ENCODE results near the gene ULBP2. TPM values are rescaled to one million over a fixed set of nuclear protein-coding genes. Genes with fewer than 3 reads are reported as not detected.
"Not testable (repeated sequence)": the region's sequence is repeated elsewhere in the genome, so short reads cannot be mapped to it uniquely, and the experiment has no call there.

Gene ULBP2
- total RNA-seq, 1 experiment from 2014 or later = 2.9 TPM

- H3F3A ChIP-seq (ENCODE audit: insufficient read depth, low read depth) = no peaks in the 10 kb centered on the region
- peak within 1 kb of the TSS; percentile 73 for H3K4me2 ChIP-seq
- H3K27ac ChIP-seq = peak within 1 kb of the TSS; percentile 80
- TF ChIP-seq CTCF (conservative IDR thresholded peaks at IDR 0.05) (no peak), EZH2 (IDR thresholded peaks at IDR 0.05; ENCODE audit: low read depth) (no peak)
- H3K36me3 ChIP-seq (ENCODE audit: low read depth) = no peaks in the 10 kb centered on the region
- no peaks in the 10 kb centered on the region for H3K9me2 ChIP-seq (ENCODE audit: insufficient read depth)
- H3K4me3 ChIP-seq = peak within 1 kb of the TSS; percentile 88
- intact Hi-C loops (cut with micrococcal nuclease; ENCODE audit: unreplicated experiment) = no loop called here
- BruUV-seq (replicated peaks) = no TSS peak
- peak; percentile 50 to 75 for DNase-seq
- peaks cover 11% of the 10 kb centered on the region for H3K4me1 ChIP-seq (replicated peaks; ENCODE audit: insufficient read depth)
- no peaks in the 10 kb centered on the region for H3K27me3 ChIP-seq (ENCODE audit: insufficient read depth, low read depth)
- H3K79me2 ChIP-seq (ENCODE audit: low read depth) = no peaks in the 10 kb centered on the region
- H3K9me3 ChIP-seq (ENCODE audit: insufficient read depth, low read depth) = no peaks in the 10 kb centered on the region
- ChIA-PET POLR2A (ENCODE audit: unreplicated experiment) (interaction anchor here (0.7 kb wide), 1 partner anchor 18 kb away, joined by 3 read pairs; no protein-coding TSS in a partner anchor), CTCF (no interaction called here)
- no peaks in the 10 kb centered on the region for H4K20me1 ChIP-seq (ENCODE audit: insufficient read depth)
- H2AFZ ChIP-seq = peak within 1 kb of the TSS; percentile 94
These were observed 21.9 kb downstream of the ULBP2 start, which contains the start of gene ULBP1 for GRCh38 chr6:149963462-149964307. ULBP1 (plus strand) TSS chr6:149963943; CDS start chr6:149964050, 107 bp downstream.

GRCh38 chr6:149964308-149965193 is 22.7 kb downstream of the ULBP2 start:
- no peak overlapping the region for H3K27ac ChIP-seq
- H3K9me3 ChIP-seq (ENCODE audit: insufficient read depth, low read depth) = no peaks in the 10 kb centered on the region
- no peaks in the 10 kb centered on the region for H3K9me2 ChIP-seq (ENCODE audit: insufficient read depth)
- CTCF ChIA-PET = no interaction called here
- H3K4me1 ChIP-seq (replicated peaks; ENCODE audit: insufficient read depth) = peaks cover 11% of the 10 kb centered on the region
- TF ChIP-seq CTCF (conservative IDR thresholded peaks at IDR 0.05) = no peak
- TF ChIP-seq EZH2 (IDR thresholded peaks at IDR 0.05; ENCODE audit: low read depth) = no peak
- intact Hi-C loops (cut with micrococcal nuclease; ENCODE audit: unreplicated experiment) = no loop called here
- POLR2A ChIA-PET (ENCODE audit: unreplicated experiment) = no interaction called here
- no peaks in the 10 kb centered on the region for H3K27me3 ChIP-seq (ENCODE audit: insufficient read depth, low read depth)
- no peaks in the 10 kb centered on the region for H4K20me1 ChIP-seq (ENCODE audit: insufficient read depth)
- H3K36me3 ChIP-seq (ENCODE audit: low read depth) = no peaks in the 10 kb centered on the region
- TSS peak; percentile 44 for BruUV-seq (replicated peaks)
- H3K4me2 ChIP-seq = peak overlapping the region; percentile 73
- no peak overlapping the region for H2AFZ ChIP-seq
- H3K4me3 ChIP-seq = peak overlapping the region; percentile 88; the same call in 1 of the 2 replicates
- H3F3A ChIP-seq (ENCODE audit: insufficient read depth, low read depth) = no peaks in the 10 kb centered on the region
- H3K79me2 ChIP-seq (ENCODE audit: low read depth) = no peaks in the 10 kb centered on the region
- DNase-seq = no peak

DNA sequence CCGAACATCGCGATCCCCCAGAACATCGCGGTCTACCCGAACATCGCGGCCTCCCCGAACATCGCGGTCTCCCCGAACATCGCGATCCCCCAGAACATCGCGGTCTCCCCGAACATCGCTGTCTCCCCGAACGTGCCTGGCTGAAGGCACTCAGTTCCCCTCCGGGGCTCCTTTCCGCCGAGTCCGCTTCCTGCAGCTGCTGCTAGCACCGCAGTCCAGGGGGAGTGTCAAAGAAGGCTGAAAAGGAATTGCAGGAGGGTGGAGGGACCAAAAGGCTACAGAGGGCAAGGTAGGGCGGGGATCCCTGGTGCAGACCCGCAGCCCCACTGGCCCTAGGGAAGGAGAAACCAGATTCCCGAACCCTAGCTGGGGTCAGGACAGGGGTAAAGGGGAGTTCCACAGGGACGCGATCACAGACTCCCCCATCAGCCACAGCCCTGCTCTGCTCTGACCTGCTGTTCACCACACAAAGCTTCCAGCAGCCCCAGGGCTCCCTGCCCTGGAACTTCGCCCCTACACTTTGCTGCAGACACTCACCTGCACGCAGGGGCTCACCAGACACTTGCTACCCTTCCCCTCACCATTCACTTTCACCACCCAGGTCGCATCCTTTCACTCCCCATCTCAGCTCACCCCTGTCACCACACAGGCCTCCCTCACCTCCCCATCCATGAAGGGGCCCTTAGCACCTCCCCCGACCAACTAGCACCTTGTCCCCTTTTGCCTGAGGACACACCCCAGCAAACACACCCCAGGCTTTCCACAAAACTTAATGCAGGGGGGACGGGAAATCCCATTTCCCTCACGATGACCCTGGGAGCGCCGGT is 23.6 kb downstream of the ULBP2 start:
- no peak for DNase-seq
- peaks cover 11% of the 10 kb centered on the region for H3K4me1 ChIP-seq (replicated peaks; ENCODE audit: insufficient read depth)
- TF ChIP-seq CTCF (conservative IDR thresholded peaks at IDR 0.05) (no peak), EZH2 (IDR thresholded peaks at IDR 0.05; ENCODE audit: low read depth) (no peak)
- no peaks in the 10 kb centered on the region for H3F3A ChIP-seq (ENCODE audit: insufficient read depth, low read depth)
- no peak overlapping the region for H3K27ac ChIP-seq
- ChIA-PET CTCF (no interaction called here), POLR2A (ENCODE audit: unreplicated experiment) (no interaction called here)
- no peaks in the 10 kb centered on the region for H3K79me2 ChIP-seq (ENCODE audit: low read depth)
- no peaks in the 10 kb centered on the region for H3K9me2 ChIP-seq (ENCODE audit: insufficient read depth)
- H2AFZ ChIP-seq = no peak overlapping the region
- no peak overlapping the region for H3K4me3 ChIP-seq
- H3K9me3 ChIP-seq (ENCODE audit: insufficient read depth, low read depth) = no peaks in the 10 kb centered on the region
- H4K20me1 ChIP-seq (ENCODE audit: insufficient read depth) = no peaks in the 10 kb centered on the region
- intact Hi-C loops (cut with micrococcal nuclease; ENCODE audit: unreplicated experiment) = no loop called here
- no peaks in the 10 kb centered on the region for H3K36me3 ChIP-seq (ENCODE audit: low read depth)
- no peaks in the 10 kb centered on the region; the same call in 1 of the 2 replicates for H3K27me3 ChIP-seq (ENCODE audit: insufficient read depth, low read depth)
- BruUV-seq (replicated peaks) = no TSS peak
- no peak overlapping the region for H3K4me2 ChIP-seq

- H3K4me1 ChIP-seq (replicated peaks; ENCODE audit: insufficient read depth) = peaks cover 11% of the 10 kb centered on the region
- POLR2A ChIA-PET (ENCODE audit: unreplicated experiment); H3K9me3 ChIP-seq (ENCODE audit: insufficient read depth, low read depth); H2AFZ ChIP-seq; CTCF ChIA-PET; BruUV-seq (replicated peaks); DNase-seq; H3K27ac ChIP-seq; H3K4me3 ChIP-seq; H3F3A ChIP-seq (ENCODE audit: insufficient read depth, low read depth); intact Hi-C loops (cut with micrococcal nuclease; ENCODE audit: unreplicated experiment); H3K79me2 ChIP-seq (ENCODE audit: low read depth); H4K20me1 ChIP-seq (ENCODE audit: insufficient read depth); H3K36me3 ChIP-seq (ENCODE audit: low read depth); H3K4me2 ChIP-seq; H3K27me3 ChIP-seq (ENCODE audit: insufficient read depth, low read depth); H3K9me2 ChIP-seq (ENCODE audit: insufficient read depth): not testable (repeated sequence)
These were observed 24.5 kb downstream of the ULBP2 start for GRCh38 chr6:149966319-149966718.

Measured in PC-9 (cell line).